SW 1271 (cell line): ENCODE results near the gene ASAP2.
A peak's percentile ranks its signal among the peaks of the same experiment; 100 is the strongest.

ENCODE experiments used
- DNase-seq, 2 experiments: peaks; one replicate each; lab custom pipeline; 2025; lab: John Stamatoyannopoulos, UW

Gene ASAP2

GRCh38 chr2:9347411-9347881, 140.8 kb downstream of the ASAP2 start:
- no peak for DNase-seq

- no peak for DNase-seq
Measured at GRCh38 chr2:9354318-9354717, 147.7 kb downstream of the ASAP2 start.

DNA sequence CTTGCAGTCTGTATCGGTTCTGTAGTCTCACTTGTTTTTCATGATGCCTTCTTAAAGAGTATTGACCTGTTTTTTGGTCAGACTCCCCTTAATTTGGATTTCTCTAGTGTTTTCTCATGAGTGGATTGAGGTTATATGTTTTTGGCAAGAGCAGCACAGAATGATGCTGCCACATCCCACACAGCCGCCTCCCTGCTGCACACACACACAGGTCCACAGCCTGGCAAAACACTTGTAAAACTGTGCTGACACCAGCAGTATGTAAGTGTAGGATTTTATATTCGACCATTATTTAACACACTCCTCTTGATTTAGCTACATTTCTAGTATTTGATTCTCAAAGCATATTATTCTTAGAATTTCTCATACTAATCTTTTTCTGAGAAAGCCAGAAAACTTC, 148.7 kb downstream of the ASAP2 start:
- no peak for DNase-seq

GRCh38 chr2:9355716-9356115, 149.1 kb downstream of the ASAP2 start:
- no peak for DNase-seq

DNA sequence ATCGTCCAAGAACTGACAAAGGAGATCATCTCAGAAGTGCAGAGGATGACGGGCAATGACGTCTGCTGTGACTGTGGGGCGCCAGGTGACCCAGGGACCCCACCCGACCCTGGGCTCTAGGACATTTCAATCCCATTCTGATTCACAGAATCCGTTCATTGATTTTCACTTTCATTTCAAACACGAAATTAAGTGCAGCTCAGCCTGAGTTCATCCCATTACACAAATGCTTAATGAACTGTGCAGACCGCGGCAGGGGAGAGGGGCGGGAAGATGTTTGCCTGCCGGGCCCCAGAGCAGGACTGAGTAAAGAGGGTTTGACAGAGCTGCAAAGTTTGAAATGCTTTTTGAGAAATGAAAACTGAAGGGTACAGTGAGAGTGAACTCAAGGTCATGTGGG, 149.6 kb downstream of the ASAP2 start:
- DNase-seq: no peak

DNA sequence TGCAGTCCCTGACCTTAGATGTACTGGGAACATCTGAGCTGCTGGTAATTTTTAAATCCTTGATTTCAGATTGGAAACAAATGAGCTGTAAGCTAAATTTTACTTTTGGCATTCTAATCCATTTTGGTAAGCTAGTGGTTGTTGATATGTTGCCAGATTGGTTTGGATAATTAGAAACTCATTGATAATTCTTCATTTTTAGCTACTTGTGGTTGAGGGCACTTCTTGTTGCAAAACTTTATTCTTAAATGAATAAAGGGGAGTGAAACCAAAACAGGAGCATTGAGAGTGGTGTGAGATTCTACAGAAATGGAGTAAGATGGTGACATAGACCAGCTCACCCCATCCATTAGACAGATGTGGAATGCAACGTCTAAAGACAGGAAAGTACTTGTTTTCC, 152.2 kb downstream of the ASAP2 start:
- DNase-seq: no peak

GRCh38 chr2:9359463-9359862, 152.9 kb downstream of the ASAP2 start:
- no peak for DNase-seq

DNA sequence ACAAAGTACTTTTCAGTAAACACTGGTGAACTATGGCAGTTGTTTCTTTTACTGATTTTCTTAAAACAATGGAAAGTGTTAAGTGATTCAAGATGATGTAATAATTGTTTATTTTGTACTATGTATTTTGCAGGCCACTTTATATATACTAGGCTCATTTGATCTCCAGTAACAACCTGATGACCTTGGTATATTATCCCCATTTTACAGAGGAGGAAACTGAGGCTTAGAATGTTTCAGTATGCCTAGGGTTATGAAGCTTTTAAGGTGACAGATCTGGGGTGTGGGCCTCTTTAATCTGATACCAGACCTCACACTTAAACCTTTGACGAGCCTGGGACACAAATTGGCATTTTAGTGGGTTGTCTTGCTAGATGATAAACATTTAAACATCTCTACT, 153.5 kb downstream of the ASAP2 start:
- no peak for DNase-seq

DNA sequence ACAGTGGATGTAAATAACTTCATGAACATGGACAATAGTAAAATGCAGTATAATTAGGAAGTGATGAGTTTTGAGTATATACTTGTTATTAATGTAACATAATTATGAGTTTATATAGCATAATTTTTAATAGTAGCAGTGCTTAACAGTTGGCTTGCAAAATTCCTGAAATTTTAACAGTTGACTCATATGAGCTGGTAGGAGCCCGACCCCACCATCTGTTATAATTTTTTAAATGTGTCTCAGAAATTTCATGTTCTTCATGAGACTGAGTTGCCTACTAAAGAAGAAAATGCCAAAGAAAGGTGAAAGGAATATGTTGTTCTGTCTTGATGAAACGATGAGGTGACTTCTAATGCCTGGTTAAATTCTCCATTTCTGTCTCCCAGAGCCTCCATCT, 154.1 kb downstream of the ASAP2 start:
- DNase-seq: no peak

GRCh38 chr2:9364373-9364772, 157.8 kb downstream of the ASAP2 start:
- no peak for DNase-seq

- no peak for DNase-seq
Measured at GRCh38 chr2:9364791-9365497, 158.3 kb downstream of the ASAP2 start.

GRCh38 chr2:9365498-9366019, 158.9 kb downstream of the ASAP2 start:
- no peak for DNase-seq

DNA sequence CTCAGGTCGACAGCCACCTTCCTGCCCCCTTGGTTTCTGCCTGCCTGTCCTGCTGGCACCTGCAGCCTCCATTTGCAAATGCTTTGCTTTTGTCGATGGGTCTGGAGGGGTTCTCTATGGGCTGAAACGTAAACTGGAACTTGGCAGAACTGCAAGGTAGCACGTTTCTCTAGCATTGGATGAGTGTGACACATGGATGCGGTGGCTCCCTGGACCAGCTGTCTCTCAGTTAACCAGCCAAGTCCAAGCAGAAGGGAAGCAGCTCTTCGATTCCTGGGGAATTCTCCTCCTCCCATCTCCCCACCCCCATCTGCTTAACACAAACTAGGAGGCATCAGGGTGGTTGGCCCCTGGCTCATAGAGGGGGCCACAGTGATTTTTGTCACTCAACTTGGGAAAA, 159.4 kb downstream of the ASAP2 start:
- DNase-seq: no peak

GRCh38 chr2:9370746-9371145, 164.1 kb downstream of the ASAP2 start:
- no peak for DNase-seq

DNA sequence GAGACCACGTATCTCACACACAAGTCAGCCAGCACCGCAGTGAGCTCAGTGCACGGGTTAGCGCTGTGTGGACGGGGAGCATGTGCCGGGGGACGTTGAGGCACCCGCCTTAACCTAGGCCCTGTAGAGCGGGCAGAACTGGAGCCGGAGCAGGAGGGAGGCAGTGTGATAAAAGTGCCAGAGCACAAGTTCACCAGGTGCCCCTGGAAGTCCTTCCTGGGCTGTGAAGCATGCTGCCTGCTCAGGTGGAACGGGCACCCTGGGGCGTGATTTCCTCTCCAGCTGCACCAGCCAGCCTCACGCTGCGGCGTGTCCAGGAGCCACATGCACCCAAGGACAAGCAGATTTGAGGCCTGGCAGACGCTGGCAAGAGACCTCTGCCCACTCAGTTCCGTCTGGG, 166.4 kb downstream of the ASAP2 start:
- DNase-seq: no peak

- DNase-seq: no peak
Measured at GRCh38 chr2:9373476-9373875, 166.9 kb downstream of the ASAP2 start.

- DNase-seq: no peak
Measured at GRCh38 chr2:9374071-9374730, 167.6 kb downstream of the ASAP2 start.

GRCh38 chr2:9375857-9376428, 169.3 kb downstream of the ASAP2 start:
- DNase-seq: no peak

DNA sequence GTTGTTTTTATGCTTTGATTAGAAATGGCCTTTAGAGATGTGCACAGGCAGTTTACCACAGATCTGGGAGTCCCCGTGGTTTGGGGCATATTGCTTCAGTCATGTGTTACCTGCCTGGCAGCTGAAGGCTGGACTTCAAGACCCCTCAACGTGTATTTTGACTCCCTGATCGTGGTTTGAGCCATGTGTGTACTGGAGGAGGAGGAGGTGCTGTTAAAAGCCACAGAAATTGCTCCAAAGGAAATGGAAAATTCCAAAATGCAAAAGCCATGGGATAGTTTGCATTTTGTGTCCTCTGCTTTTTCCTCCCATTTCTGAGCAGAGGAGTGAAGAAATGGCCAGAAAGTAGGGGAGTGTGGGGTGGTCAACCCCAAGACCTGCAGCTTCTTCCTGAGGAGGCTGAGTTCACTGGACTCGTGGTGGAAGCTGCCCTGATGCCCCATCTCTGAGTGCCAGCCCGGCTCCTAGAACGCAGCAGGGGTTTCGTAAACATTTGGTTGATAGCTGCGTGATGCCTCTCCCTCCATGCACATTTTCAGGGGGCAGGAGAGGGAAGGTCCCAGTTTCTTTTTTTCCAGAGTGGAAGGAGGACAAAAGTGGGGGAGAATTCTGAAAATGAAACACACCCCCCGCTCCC, 171.0 kb downstream of the ASAP2 start:
- no peak for DNase-seq

DNA sequence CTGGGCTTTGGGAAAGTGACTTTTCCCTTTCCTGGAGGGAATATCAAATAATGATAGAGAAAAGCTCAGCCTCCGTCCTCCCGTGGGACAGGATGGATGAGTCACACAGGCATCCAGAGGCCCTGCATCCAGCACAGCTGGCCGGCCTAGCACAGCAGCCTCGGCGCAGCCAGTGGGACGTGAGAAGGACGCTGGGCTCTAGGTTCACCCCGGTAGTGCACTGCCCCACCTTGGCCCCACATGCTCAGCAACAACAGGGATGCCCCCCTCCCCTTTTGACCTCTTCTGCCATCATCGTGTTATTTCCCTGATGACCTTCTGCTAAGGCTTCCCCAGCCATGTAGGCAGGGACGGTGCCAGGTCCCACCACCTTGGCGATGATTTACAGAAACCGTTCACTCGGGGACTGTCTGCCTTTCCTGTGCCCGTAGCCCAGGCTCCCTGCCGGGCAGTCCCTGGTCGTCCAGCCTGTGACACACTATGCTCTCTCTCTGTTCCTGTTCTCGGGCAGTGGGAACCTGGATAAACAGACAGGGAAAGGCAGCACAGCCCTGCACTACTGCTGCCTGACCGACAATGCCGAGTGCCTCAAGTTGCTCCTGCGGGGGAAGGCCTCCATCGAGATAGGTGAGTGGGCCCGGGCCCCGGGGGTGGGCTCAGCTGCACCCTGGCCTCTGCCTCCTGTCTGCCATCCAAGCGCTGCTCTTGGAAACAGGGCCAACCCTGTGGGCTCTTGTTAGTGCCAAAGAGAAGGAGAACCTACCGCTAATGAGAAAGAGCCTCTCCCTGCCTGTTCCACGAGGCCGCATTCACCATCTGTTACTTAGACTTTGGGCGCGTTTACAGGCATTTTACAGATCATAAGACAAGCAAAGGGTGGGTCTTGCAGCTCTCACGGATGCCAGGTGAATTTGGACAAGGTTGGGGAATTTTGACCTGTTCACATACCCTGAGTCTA, 172.1 kb downstream of the ASAP2 start:
- DNase-seq: peak in 1 of 2 experiments; percentile 47

GRCh38 chr2:9379391-9379755, 172.8 kb downstream of the ASAP2 start:
- DNase-seq: no peak
